ENCODE data around the gene ITPKB.

DNA sequence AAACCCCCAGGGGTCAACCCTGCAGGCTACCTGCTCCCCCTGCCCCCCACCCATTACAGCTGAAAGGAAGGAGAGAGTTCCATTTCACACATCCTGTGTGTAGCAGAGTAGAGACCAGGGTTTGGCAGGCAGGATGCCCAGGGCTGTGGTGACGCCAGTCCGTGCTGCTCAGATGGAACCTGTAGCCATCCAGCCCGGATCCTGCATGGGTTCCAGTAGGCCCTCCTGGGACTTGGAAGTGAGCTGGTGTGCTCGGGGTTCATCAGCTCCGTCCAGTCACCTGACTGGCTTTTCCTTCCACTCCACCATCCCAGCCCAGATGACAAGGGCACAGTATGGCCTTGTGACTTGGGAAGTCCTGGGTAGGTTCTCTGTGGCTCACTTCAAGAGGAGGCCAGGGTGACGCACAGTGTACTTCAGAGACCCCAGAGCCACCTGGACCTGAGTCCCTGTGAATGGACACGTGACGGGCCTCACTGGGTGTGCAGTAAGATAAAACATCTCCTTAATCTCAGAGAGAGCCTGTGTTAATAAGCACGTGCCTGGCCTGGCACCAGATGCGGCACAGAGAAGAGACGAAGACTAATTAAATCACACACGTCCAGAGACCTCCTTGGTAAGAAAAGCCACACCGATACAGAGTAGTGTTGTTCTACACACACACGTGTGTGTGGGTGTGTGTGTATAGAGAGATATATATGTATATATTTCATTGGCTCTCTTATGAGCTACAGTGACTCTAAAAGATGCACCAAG lies 16.0 kb downstream of the ITPKB start:
- TF ChIP-seq EZH2 (conservative IDR thresholded peaks at IDR 0.05; ENCODE audit: low read depth, low read length) (no peak), RAD21 (CRISPR knock-in tag; IDR thresholded peaks at IDR 0.05) (no peak), PCBP1 (IDR thresholded peaks at IDR 0.05; ENCODE audit: borderline replicate concordance, low read depth, low read length) (no peak)
